GM12878 (cell line): Measurements from ENCODE around the gene CARD11. TPM values are rescaled to one million over a fixed set of nuclear protein-coding genes. Genes with fewer than 3 reads are reported as not detected.

Experiments used
- ESRRA ChIP-seq: IDR thresholded peaks from 2 replicates; pipeline ENCODE4 v1.6.1; 2012; ENCODE audit warnings: mild to moderate bottlenecking, low read length, improper control_type of control experiment
- EZH2 ChIP-seq: IDR thresholded peaks from 2 replicates; pipeline ENCODE4 v1.6.1; 2012; ENCODE audit warnings: low read depth, mild to moderate bottlenecking, control low read depth, inconsistent platforms, low read length, borderline replicate concordance; ENCODE audit not compliant: control insufficient read depth
- HCFC1 ChIP-seq: fragments of 150-350 bp; IDR thresholded peaks from 2 replicates; pipeline ENCODE4 v1.6.1; 2014; ENCODE audit warnings: low read length
- LARP7 ChIP-seq: fragments of 450-650 bp; IDR thresholded peaks from 2 replicates; pipeline ENCODE4 v1.6.1; 2017; ENCODE audit warnings: mild to moderate bottlenecking
- MEF2A ChIP-seq: IDR thresholded peaks from 2 replicates; pipeline ENCODE4 v1.6.1; 2011; ENCODE audit warnings: low read depth, mild to moderate bottlenecking, low read length, moderate library complexity; ENCODE audit not compliant: insufficient read depth
- SIX5 ChIP-seq: IDR thresholded peaks from 2 replicates; pipeline ENCODE4 v1.6.1; 2011; ENCODE audit warnings: mild to moderate bottlenecking, low read depth, low read length, moderate library complexity; ENCODE audit not compliant: severe bottlenecking
- ZNF24 ChIP-seq: fragments of 450-650 bp; IDR thresholded peaks from 2 replicates; pipeline ENCODE4 v1.6.1; 2017; ENCODE audit warnings: antibody characterized with exemption, mild to moderate bottlenecking
- ZNF384 ChIP-seq: IDR thresholded peaks from 2 replicates; pipeline ENCODE4 v1.6.1; 2012; ENCODE audit warnings: low read depth, mild to moderate bottlenecking, low read length, improper control_type of control experiment, borderline replicate concordance
- polyA plus RNA-seq, 11 experiments: library from polyadenylated mRNA; depleted of rRNA in 4 of 11; unstranded in 6 of 11; stranded (reverse) in 5 of 11; fragments of >200 nt; fragmentation: Nextera tagmentation in 4 of 11; fragmentation: Illumina TruSeq in 1 of 11; extraction: Ambion mirVana in 4 of 11; extraction: Trizol in 1 of 11; gene quantifications; 1 replicate in 1 of 11; 2 replicates in 10 of 11; pipeline versions ENCODE4 v1.2.1 to v1.2.3, GENCODE V29; 2011 to 2016; ENCODE audit warnings: inconsistent platforms in 2 of 11, missing spikeins in 2 of 11, low read depth in 1 of 11
- total RNA-seq, 4 experiments: library from RNA; depleted of rRNA in 3 of 4; stranded (reverse); fragments of >200 nt in 3 of 4; fragmentation: Illumina TruSeq in 1 of 4; extraction: Trizol in 1 of 4; gene quantifications; 2 replicates each; pipeline versions ENCODE4 v1.2.1 to v1.2.3, GENCODE V29; 2013 to 2021
- TF ChIP-seq, protein P1 (sequence below): IDR thresholded peaks from 2 replicates; pipeline ENCODE4 v1.6.1; 2012; ENCODE audit warnings: low read depth, low read length, improper control_type of control experiment
- TF ChIP-seq, protein P2 (sequence below): IDR thresholded peaks from 2 replicates; pipeline ENCODE4 v1.6.1; 2012; ENCODE audit warnings: mild to moderate bottlenecking, low read depth, low read length

CARD11 gene
- total and polyA plus RNA-seq, 10 of the 15 experiments (the other 5 are each of a cell fraction or from before 2014, with no cell fraction given): 0.27 to 72.0 (median 28.4) TPM

DNA sequence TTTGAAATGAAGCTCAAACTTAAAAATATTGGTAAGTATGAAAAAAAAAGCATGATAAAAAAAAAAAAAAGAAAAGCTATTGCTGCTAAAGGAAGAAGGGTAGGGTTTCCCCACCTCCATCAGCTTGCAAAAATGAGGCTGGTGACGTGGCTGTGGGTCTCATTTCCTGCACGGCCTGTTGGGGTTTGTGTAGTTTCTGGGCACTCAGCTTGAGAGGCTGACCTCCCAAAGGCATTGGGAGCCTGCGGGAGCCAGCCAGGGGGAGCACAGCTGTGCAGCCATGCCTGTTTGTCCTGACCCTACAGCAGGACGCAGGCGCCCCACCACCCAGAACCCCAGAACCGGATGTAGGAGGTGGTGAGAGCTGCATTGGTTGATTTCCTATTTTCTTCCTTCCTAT is 48.8 kb upstream of the CARD11 start (continued):
- TF ChIP-seq SIX5 (no peak), ZNF24 (no peak), ESRRA (no peak), LARP7 (no peak), HCFC1 (no peak), EZH2 (no peak), MEF2A (no peak), ZNF384 (peak; percentile 78; the same call in 1 of the 2 replicates)
- TF ChIP-seq, protein P1, sequence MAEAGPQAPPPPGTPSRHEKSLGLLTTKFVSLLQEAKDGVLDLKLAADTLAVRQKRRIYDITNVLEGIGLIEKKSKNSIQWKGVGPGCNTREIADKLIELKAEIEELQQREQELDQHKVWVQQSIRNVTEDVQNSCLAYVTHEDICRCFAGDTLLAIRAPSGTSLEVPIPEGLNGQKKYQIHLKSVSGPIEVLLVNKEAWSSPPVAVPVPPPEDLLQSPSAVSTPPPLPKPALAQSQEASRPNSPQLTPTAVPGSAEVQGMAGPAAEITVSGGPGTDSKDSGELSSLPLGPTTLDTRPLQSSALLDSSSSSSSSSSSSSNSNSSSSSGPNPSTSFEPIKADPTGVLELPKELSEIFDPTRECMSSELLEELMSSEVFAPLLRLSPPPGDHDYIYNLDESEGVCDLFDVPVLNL: no peak
- TF ChIP-seq, protein P2, sequence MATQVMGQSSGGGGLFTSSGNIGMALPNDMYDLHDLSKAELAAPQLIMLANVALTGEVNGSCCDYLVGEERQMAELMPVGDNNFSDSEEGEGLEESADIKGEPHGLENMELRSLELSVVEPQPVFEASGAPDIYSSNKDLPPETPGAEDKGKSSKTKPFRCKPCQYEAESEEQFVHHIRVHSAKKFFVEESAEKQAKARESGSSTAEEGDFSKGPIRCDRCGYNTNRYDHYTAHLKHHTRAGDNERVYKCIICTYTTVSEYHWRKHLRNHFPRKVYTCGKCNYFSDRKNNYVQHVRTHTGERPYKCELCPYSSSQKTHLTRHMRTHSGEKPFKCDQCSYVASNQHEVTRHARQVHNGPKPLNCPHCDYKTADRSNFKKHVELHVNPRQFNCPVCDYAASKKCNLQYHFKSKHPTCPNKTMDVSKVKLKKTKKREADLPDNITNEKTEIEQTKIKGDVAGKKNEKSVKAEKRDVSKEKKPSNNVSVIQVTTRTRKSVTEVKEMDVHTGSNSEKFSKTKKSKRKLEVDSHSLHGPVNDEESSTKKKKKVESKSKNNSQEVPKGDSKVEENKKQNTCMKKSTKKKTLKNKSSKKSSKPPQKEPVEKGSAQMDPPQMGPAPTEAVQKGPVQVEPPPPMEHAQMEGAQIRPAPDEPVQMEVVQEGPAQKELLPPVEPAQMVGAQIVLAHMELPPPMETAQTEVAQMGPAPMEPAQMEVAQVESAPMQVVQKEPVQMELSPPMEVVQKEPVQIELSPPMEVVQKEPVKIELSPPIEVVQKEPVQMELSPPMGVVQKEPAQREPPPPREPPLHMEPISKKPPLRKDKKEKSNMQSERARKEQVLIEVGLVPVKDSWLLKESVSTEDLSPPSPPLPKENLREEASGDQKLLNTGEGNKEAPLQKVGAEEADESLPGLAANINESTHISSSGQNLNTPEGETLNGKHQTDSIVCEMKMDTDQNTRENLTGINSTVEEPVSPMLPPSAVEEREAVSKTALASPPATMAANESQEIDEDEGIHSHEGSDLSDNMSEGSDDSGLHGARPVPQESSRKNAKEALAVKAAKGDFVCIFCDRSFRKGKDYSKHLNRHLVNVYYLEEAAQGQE: no peak
